ENCODE measurements around the gene RSPRY1.
A peak's percentile ranks its signal among the peaks of the same experiment; 100 is the strongest.

RSPRY1 gene

DNA sequence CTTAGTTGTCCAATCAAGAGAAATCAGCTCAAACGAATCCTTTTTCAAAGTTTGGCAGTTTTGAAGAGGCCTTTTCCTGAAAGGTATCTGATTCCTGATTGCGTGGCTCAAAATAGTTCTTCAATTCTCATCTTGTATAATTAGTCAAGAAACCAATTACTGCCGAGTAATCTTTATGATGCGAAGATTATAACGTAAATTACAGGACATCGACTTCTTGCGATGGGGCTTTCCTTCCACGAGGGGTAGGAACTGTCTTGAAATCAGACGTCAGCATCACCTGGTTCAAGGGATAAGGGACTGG, 58.3 kb downstream of the RSPRY1 start:
- DNase-seq (ENCODE audit: insufficient read length, low spot score) (no peak), FAIRE-seq (no peak)
- TF ChIP-seq POLR2AphosphoS5 (IDR thresholded peaks at IDR 0.05; ENCODE audit: low read depth, low read length) (no peak), TAF1 (IDR thresholded peaks at IDR 0.05; ENCODE audit: low read depth, low read length) (no peak), PAX5 (IDR thresholded peaks at IDR 0.05; ENCODE audit: insufficient read depth, low read length, severe bottlenecking) (no peak), POLR2A (IDR thresholded peaks at IDR 0.05; ENCODE audit: low read depth, low read length) (no peak), POU2F2 (IDR thresholded peaks at IDR 0.05; ENCODE audit: low read depth, low read length) (no peak), SPI1 (IDR thresholded peaks at IDR 0.05; ENCODE audit: low read depth, low read length) (no peak)

DNA sequence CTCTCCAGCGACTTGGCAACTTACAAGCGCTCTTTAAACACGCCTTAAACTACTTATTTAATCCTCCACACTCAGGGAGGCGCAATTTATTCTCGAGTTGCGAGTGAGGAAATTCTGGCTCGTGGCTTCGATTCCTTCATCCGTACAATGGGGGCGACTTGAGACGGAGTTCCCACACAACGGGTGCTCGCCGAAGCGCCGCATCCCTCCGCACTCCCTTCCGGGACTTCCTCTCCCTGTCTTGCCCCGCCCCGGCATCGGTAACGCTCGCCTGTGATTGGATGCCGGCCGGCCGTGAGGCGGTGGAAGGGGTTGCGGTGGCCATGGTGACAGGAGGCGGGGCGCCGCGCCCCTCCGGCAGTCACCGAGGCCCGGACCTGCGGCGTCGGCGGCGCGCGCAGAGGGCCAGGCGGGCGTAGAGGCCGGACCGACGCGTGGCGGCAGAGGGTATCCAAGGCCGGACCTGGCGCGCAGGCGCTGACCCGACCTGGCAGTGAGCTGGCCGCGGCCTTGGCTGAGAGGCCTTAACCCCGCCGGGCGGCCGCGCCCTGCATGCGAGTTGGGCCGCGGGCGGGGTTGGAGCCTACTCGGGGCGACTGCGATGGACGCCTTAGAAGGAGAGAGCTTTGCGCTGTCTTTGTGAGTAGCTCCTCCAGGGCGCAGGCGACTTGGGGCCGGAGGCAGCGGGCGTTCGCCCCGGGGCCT, 58.8 kb downstream of the RSPRY1 start, which contains the start of gene ARL2BP:
Gene ARL2BP (plus strand): TSS at position 493 of the 705 bp plus-strand sequence. CDS start 109 bp downstream, at position 602.
- FAIRE-seq, result peak; percentile 100
- TF ChIP-seq POLR2AphosphoS5 (IDR thresholded peaks at IDR 0.05; ENCODE audit: low read depth, low read length) (peak; percentile 72), SPI1 (IDR thresholded peaks at IDR 0.05; ENCODE audit: low read depth, low read length) (peak; percentile 83), POU2F2 (IDR thresholded peaks at IDR 0.05; ENCODE audit: low read depth, low read length) (peak; percentile 56; the same call in 1 of the 2 replicates), PAX5 (IDR thresholded peaks at IDR 0.05; ENCODE audit: insufficient read depth, low read length, severe bottlenecking) (no peak), TAF1 (IDR thresholded peaks at IDR 0.05; ENCODE audit: low read depth, low read length) (peak; percentile 68), POLR2A (IDR thresholded peaks at IDR 0.05; ENCODE audit: low read depth, low read length) (peak; percentile 88)

DNA sequence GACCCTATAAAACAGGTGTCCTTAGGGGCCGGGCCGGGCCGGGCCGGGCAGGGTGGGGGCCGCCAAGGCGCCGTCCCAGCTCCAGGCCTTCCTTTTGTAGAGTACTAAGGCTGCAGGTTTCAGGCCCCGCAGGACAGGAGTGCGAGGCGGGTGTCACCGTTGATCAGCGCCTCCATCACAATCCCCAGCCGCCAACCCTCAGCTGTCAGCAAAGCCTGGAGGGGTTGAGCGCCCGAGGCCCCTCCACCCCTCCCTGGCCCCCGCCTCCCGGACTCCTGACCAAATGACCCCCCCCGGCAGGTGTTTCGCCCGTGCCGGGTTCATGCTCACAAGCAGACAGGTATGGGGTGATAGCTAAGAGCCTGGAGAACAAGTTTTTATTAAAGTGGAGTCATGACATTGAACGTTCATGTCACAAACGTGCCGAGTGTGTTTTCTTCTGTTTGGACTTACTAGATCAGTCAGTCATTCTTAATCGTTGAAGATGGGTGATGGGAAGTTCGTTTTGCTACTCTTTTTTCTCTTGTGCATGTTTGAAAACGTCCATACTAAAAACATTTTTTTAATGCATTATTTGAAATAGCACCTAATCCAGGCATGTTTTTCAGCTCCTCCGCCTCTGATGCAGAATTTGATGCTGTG, 59.5 kb downstream of the RSPRY1 start:
- TF ChIP-seq PAX5 (IDR thresholded peaks at IDR 0.05; ENCODE audit: insufficient read depth, low read length, severe bottlenecking), result no peak
- no peak for TF ChIP-seq POU2F2 (IDR thresholded peaks at IDR 0.05; ENCODE audit: low read depth, low read length)
- TF ChIP-seq SPI1 (IDR thresholded peaks at IDR 0.05; ENCODE audit: low read depth, low read length), result no peak
- TF ChIP-seq TAF1 (IDR thresholded peaks at IDR 0.05; ENCODE audit: low read depth, low read length), result no peak
- no peak for TF ChIP-seq POLR2AphosphoS5 (IDR thresholded peaks at IDR 0.05; ENCODE audit: low read depth, low read length)
- no peak for TF ChIP-seq POLR2A (IDR thresholded peaks at IDR 0.05; ENCODE audit: low read depth, low read length)
- DNase-seq (ENCODE audit: insufficient read length, low spot score) (no peak), FAIRE-seq (peak; percentile 51)

More for the DNA sequence above, 58.8 kb downstream of the RSPRY1 start, which contains the start of gene ARL2BP:
- peak; percentile 97 for DNase-seq (ENCODE audit: insufficient read length, low spot score)

DNA sequence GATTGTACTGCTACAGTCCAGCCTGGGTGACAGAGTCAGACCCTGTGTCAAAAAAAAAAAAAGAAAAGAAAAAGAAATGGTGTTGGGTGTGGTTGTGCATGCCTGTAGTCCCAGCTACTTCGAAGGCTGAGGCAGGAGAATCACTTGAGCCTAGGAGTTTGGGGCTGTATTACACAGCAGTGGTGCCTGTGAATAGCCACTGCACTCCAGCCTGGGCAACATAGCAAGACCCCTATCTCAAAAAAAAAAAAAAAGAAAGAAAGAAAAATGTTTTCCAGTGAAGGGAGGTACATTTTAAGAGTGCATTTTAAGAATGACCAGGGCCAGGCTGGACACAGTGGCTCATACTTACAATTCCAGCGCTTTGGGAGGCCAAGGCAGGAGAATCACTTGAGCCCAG, 65.2 kb downstream of the RSPRY1 start:
- FAIRE-seq (no peak), DNase-seq (ENCODE audit: insufficient read length, low spot score) (no peak)
- TF ChIP-seq POLR2A (IDR thresholded peaks at IDR 0.05; ENCODE audit: low read depth, low read length) (no peak), POLR2AphosphoS5 (IDR thresholded peaks at IDR 0.05; ENCODE audit: low read depth, low read length) (no peak), TAF1 (IDR thresholded peaks at IDR 0.05; ENCODE audit: low read depth, low read length) (no peak), SPI1 (IDR thresholded peaks at IDR 0.05; ENCODE audit: low read depth, low read length) (no peak), POU2F2 (IDR thresholded peaks at IDR 0.05; ENCODE audit: low read depth, low read length) (no peak), PAX5 (IDR thresholded peaks at IDR 0.05; ENCODE audit: insufficient read depth, low read length, severe bottlenecking) (no peak)

DNA sequence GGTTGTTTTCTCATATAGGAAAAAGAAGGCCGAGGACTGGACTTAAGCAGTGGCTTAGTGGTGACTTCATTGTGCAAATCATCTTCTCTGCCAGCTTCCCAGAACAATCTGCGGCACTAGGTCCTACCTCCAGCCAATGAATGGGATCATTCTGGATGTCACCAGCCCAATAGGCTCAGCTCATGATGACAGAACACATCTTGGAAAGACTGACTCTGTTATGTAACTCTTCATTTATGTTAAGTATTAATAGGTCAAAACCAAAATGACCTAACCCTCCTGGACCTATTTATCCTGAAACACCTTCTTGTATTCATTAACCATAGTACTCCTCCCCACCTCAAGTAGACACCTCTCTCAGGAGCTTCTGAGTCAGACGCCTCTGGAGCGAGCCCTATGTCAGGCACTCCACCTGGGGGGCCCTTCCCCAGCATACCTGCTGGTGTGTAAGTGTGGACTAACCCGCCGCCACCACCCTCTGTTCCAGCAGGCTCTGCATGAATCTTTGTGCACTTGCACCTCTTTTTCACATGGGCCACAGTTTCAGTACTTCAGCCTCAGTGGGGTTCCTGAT, 66.1 kb downstream of the RSPRY1 start:
- FAIRE-seq, result no peak

DNA sequence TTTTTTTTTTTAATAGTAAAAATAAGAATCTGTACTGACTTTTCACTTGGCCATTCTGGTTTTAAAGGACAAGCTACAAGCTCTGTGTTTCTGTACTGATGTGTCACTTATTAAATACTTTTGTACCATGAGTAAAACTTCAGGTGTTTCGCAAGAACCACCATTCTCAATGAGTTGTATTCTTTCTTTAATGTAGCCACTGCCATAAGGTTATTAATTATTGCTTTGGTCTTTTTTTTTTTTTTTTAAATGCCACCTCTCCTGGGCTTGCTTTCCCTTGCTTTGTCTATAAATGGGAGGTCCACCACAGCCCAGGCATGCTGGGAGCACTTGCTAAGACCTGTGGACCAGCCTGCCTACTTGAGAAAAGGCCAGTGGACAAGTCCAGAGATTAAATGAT, 67.3 kb downstream of the RSPRY1 start:
- no peak for TF ChIP-seq SPI1 (IDR thresholded peaks at IDR 0.05; ENCODE audit: low read depth, low read length)
- TF ChIP-seq TAF1 (IDR thresholded peaks at IDR 0.05; ENCODE audit: low read depth, low read length), result no peak
- TF ChIP-seq POLR2AphosphoS5 (IDR thresholded peaks at IDR 0.05; ENCODE audit: low read depth, low read length), result no peak
- no peak for TF ChIP-seq POU2F2 (IDR thresholded peaks at IDR 0.05; ENCODE audit: low read depth, low read length)
- no peak for TF ChIP-seq PAX5 (IDR thresholded peaks at IDR 0.05; ENCODE audit: insufficient read depth, low read length, severe bottlenecking)
- TF ChIP-seq POLR2A (IDR thresholded peaks at IDR 0.05; ENCODE audit: low read depth, low read length), result no peak
- FAIRE-seq, result no peak
- no peak for DNase-seq (ENCODE audit: insufficient read length, low spot score)

More for the DNA sequence above, 66.1 kb downstream of the RSPRY1 start:
- TF ChIP-seq SPI1 (IDR thresholded peaks at IDR 0.05; ENCODE audit: low read depth, low read length) (no peak), PAX5 (IDR thresholded peaks at IDR 0.05; ENCODE audit: insufficient read depth, low read length, severe bottlenecking) (no peak), POLR2A (IDR thresholded peaks at IDR 0.05; ENCODE audit: low read depth, low read length) (no peak), POLR2AphosphoS5 (IDR thresholded peaks at IDR 0.05; ENCODE audit: low read depth, low read length) (no peak), TAF1 (IDR thresholded peaks at IDR 0.05; ENCODE audit: low read depth, low read length) (no peak), POU2F2 (IDR thresholded peaks at IDR 0.05; ENCODE audit: low read depth, low read length) (no peak)
- no peak for DNase-seq (ENCODE audit: insufficient read length, low spot score)

DNA sequence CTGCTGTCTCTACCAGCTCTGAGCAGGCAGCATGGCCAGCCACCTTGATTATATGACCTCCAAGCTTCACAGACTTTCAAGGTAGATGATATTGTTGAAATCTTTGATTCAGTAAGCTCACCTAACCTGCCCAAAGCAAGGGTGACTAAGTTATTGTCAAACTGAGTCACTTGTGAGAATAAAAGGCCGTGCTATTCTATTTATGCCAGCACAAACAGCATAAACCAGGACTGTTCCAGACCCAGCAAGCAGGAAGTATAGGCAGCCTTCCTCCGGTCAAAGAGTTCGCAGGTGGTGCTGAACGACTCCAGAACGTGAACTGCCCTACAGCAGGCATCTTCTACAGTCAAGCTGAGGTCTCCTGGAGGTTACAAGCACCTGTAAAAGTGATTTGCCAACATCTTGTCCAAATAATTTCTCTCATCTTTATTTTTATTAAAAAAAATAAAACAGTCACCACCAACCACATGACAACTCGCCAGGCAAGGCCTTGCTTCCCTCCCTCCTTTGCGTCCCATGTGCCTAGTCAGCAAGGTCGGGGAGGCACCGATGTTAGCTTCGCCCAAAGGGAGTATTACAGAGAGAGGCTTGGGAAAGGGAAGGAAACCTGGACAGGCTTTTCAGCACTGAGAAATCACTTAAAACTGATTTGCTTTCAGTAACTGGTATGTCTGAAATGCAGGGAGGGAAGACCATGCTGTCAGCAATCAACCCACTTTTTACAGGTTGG, 69.7 kb downstream of the RSPRY1 start:
- no peak for TF ChIP-seq SPI1 (IDR thresholded peaks at IDR 0.05; ENCODE audit: low read depth, low read length)
- TF ChIP-seq POU2F2 (IDR thresholded peaks at IDR 0.05; ENCODE audit: low read depth, low read length), result no peak
- no peak for TF ChIP-seq POLR2A (IDR thresholded peaks at IDR 0.05; ENCODE audit: low read depth, low read length)
- no peak for TF ChIP-seq PAX5 (IDR thresholded peaks at IDR 0.05; ENCODE audit: insufficient read depth, low read length, severe bottlenecking)
- TF ChIP-seq POLR2AphosphoS5 (IDR thresholded peaks at IDR 0.05; ENCODE audit: low read depth, low read length), result no peak
- TF ChIP-seq TAF1 (IDR thresholded peaks at IDR 0.05; ENCODE audit: low read depth, low read length), result no peak
- no peak for DNase-seq (ENCODE audit: insufficient read length, low spot score)
- no peak for FAIRE-seq

DNA sequence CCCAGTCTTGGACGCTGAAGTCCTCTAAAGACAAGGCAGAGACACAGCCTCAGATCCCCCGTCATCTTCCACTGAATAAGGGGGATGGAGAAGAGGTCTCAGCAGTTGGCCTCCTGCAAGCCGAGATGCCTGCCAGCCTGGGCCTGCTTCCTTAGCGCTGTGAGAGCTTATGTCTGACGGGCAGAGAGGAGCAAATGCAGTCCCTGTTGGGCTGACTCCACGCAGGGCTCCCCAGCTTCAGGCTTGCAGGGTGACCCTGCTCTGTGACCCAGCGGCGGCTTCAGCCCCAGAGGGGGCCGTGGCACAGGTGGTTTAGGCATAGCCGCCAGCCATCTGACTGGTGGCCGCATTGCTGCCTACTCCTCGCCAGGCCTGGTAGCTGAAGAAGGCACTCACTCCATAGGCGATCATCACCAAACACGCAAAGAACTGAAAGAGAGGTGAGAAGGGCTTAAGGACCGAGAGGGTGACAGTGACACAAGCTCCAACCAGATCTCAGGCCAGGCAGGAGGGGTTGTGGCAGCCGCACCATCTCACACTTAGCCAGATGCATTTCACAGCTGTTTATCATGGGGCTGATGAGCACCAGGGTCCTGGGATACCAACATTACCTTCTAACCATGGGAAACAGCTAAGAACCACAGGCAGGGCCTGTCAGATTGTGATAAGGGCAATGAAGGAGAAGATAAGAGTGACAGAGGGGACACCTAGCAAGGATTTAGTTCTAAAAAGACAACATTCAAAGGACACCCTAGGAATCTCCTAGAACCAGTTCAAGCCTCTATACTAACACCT, 70.7 kb downstream of the RSPRY1 start:
- TF ChIP-seq TAF1 (IDR thresholded peaks at IDR 0.05; ENCODE audit: low read depth, low read length), result no peak
- FAIRE-seq (no peak), DNase-seq (ENCODE audit: insufficient read length, low spot score) (no peak)

Measured in GM12891 (cell line).